HepG2 (cell line): ENCODE results near the gene ETF1. TPM values are rescaled to one million over a fixed set of nuclear protein-coding genes. Genes with fewer than 3 reads are reported as not detected.

Experiments used
- GRHL1 ChIP-seq: sonication (generic); formaldehyde crosslinking; conservative IDR thresholded peaks from 2 replicates; pipeline ENCODE4 v1.8.0; 2022; ENCODE audit warnings: missing genetic modification reagents
- KDM4B ChIP-seq: sonication (generic); formaldehyde crosslinking; IDR thresholded peaks from 2 replicates; pipeline ENCODE4 v1.4.0; 2020; ENCODE audit warnings: missing genetic modification reagents
- NR2C2 ChIP-seq: sonication (generic); formaldehyde crosslinking; IDR thresholded peaks from 2 replicates; pipeline ENCODE4 v1.4.0; 2020; ENCODE audit warnings: missing genetic modification reagents, mild to moderate bottlenecking, moderate library complexity, borderline replicate concordance
- ONECUT2 ChIP-seq: sonication (generic); formaldehyde crosslinking; IDR thresholded peaks from 2 replicates; pipeline ENCODE4 v1.4.0; 2020; ENCODE audit warnings: missing genetic modification reagents
- PATZ1 ChIP-seq: sonication (generic); formaldehyde crosslinking; IDR thresholded peaks from 2 replicates; pipeline ENCODE4 v1.4.0; 2020; ENCODE audit warnings: missing genetic modification reagents
- PHF8 ChIP-seq: sonication (generic); formaldehyde crosslinking; IDR thresholded peaks from 2 replicates; pipeline ENCODE4 v1.5.0; 2020; ENCODE audit warnings: missing genetic modification reagents
- PRDM10 ChIP-seq: sonication (generic); formaldehyde crosslinking; IDR thresholded peaks from 2 replicates; pipeline ENCODE4 v1.4.0; 2020; ENCODE audit warnings: low read depth, missing genetic modification reagents
- RARA ChIP-seq: IDR thresholded peaks from 2 replicates; pipeline ENCODE4 v1.6.1; 2016; ENCODE audit warnings: missing genetic modification reagents, missing compliant biosample characterization
- RXRB ChIP-seq: IDR thresholded peaks from 2 replicates; pipeline ENCODE4 v1.6.1; 2016; ENCODE audit warnings: borderline replicate concordance, missing genetic modification reagents, missing compliant biosample characterization
- TFE3 ChIP-seq: IDR thresholded peaks from 2 replicates; pipeline ENCODE4 v1.6.1; 2016
- THAP11 ChIP-seq: IDR thresholded peaks from 2 replicates; pipeline ENCODE4 v1.6.1; 2016; ENCODE audit warnings: missing biosample characterization, missing genetic modification reagents
- XBP1 ChIP-seq: sonication (generic); formaldehyde crosslinking; IDR thresholded peaks from 2 replicates; pipeline ENCODE4 v1.5.0; 2020; ENCODE audit warnings: missing genetic modification reagents
- ZBTB7B ChIP-seq: sonication (generic); formaldehyde crosslinking; IDR thresholded peaks from 2 replicates; pipeline ENCODE4 v1.4.0; 2020; ENCODE audit warnings: missing genetic modification reagents
- ZGPAT ChIP-seq: IDR thresholded peaks from 2 replicates; pipeline ENCODE4 v1.6.1; 2016; ENCODE audit warnings: mild to moderate bottlenecking
- ZNF543 ChIP-seq: sonication (generic); formaldehyde crosslinking; IDR thresholded peaks from 2 replicates; pipeline ENCODE4 v1.4.0; 2020; ENCODE audit warnings: mild to moderate bottlenecking, missing genetic modification reagents
- ZNF792 ChIP-seq: IDR thresholded peaks from 2 replicates; pipeline ENCODE4 v1.6.1; 2016
- ZSCAN29 ChIP-seq: sonication (generic); formaldehyde crosslinking; conservative IDR thresholded peaks from 2 replicates; pipeline ENCODE4 v1.4.0; 2020; ENCODE audit warnings: mild to moderate bottlenecking, missing genetic modification reagents
- ZSCAN31 ChIP-seq: sonication (generic); formaldehyde crosslinking; IDR thresholded peaks from 2 replicates; pipeline ENCODE4 v1.5.0; 2020; ENCODE audit warnings: low read depth, mild to moderate bottlenecking, missing genetic modification reagents
- polyA plus RNA-seq, 8 experiments: library from polyadenylated mRNA; depleted of rRNA in 3 of 8; stranded (reverse) in 7 of 8; unstranded in 1 of 8; fragments of >200 nt; fragmentation: Illumina TruSeq in 4 of 8; extraction: Trizol in 4 of 8; gene quantifications; 2 replicates each; pipeline versions ENCODE4 v1.2.1 to v1.2.3, GENCODE V29; 2011 to 2016; ENCODE audit warnings: low read depth in 4 of 8, missing spikeins in 1 of 8, mixed read lengths in 1 of 8; ENCODE audit not compliant: insufficient read depth in 1 of 8
- total RNA-seq, 5 experiments: library from RNA; depleted of rRNA; stranded (reverse); fragments of >200 nt; fragmentation: Illumina TruSeq; extraction: Trizol; gene quantifications; 2 replicates each; pipeline ENCODE4 v1.2.3, GENCODE V29; 2016; ENCODE audit warnings: low read depth in 1 of 5

ETF1 gene
- total and polyA plus RNA-seq, 2 of the 13 experiments (the other 11 are each of a cell fraction or from before 2014, with no cell fraction given), result 52.1 to 184 TPM

GRCh38 chr5:138506370-138507306, 36.4 kb downstream of the ETF1 start (continued):
- TF ChIP-seq ZGPAT (CRISPR knock-in tag) (peak; percentile 52; the same call in 1 of the 2 replicates), ZNF543 (0 out of 2 replicates have a peak, but pooled peaks have one; percentile 15), ZSCAN31 (CRISPR knock-in tag) (0 out of 2 replicates have a peak, but pooled peaks have one; percentile 28), ONECUT2 (CRISPR knock-in tag) (no peak), TFE3 (CRISPR knock-in tag) (no peak), THAP11 (CRISPR knock-in tag) (peak; percentile 43), ZNF792 (CRISPR knock-in tag) (0 out of 2 replicates have a peak, but pooled peaks have one; percentile 26), GRHL1 (CRISPR knock-in tag) (no peak), ZBTB7B (CRISPR knock-in tag) (no peak), NR2C2 (peak; percentile 36; the same call in 1 of the 2 replicates), KDM4B (CRISPR knock-in tag) (no peak), RXRB (CRISPR knock-in tag) (no peak; the same call in 1 of the 2 replicates), XBP1 (CRISPR knock-in tag) (no peak), PRDM10 (CRISPR knock-in tag) (peak; percentile 94), ZSCAN29 (CRISPR knock-in tag) (0 out of 2 replicates have a peak, but pooled peaks have one; percentile 57), PHF8 (CRISPR knock-in tag) (no peak), RARA (CRISPR knock-in tag) (no peak), PATZ1 (CRISPR knock-in tag) (peak; percentile 38; the same call in 1 of the 2 replicates)
